ENCODE measurements around the gene SFMBT1.
A peak's percentile ranks its signal among the peaks of the same experiment; 100 is the strongest.

SFMBT1 gene

DNA sequence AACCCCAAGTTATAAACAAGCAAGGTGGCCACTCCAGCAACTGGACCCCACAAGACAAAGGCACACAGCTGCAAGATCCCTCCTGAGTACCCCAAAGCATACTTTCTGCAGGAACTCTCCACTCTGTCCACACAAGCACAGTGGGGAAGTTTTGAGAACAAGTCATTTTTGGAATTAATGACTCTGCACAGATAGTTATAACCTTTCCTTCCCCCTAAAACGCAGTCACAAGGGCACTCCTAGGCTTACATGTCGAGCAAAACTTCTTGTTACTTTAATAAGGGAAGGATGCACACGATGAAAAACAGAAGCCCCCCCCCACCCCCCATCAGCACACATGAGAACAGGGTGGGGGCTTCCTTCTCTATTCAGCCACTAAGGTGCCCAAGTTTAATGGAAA lies 149.7 kb downstream of the SFMBT1 start:
- TF ChIP-seq CTCF (IDR thresholded peaks at IDR 0.05; ENCODE audit: low read length) (no peak), EZH2 (IDR thresholded peaks at IDR 0.05; ENCODE audit: borderline replicate concordance, low read length) (no peak)
- H3K9me2 ChIP-seq (ENCODE audit: low read depth, low read length): no peaks in the 10 kb centered on the region
- H3F3A ChIP-seq (ENCODE audit: insufficient read depth, low read length): no peaks in the 10 kb centered on the region
- H3K4me1 ChIP-seq (ENCODE audit: insufficient read depth, low read length, severe bottlenecking): peaks cover 63% of the 10 kb centered on the region
- H3K79me2 ChIP-seq (ENCODE audit: insufficient read depth, low read length): peaks cover 22% of the 10 kb centered on the region; the same call in 1 of the 2 replicates
- H3K36me3 ChIP-seq (ENCODE audit: insufficient read depth, low read length): peaks cover 9% of the 10 kb centered on the region; the same call in 1 of the 2 replicates
- peak overlapping the region; percentile 81 for H3K9ac ChIP-seq (ENCODE audit: low read length)
- H2AFZ ChIP-seq (ENCODE audit: low read length): no peak overlapping the region
- no peaks in the 10 kb centered on the region for H4K20me1 ChIP-seq (ENCODE audit: insufficient read depth, low read length)
- H3K9me3 ChIP-seq (ENCODE audit: low read length): no peaks in the 10 kb centered on the region
- H3K27ac ChIP-seq (ENCODE audit: low read depth, low read length, poor library complexity, severe bottlenecking): peak overlapping the region; percentile 52
- H3K4me2 ChIP-seq (ENCODE audit: low read length): peak overlapping the region; percentile 100
- peak overlapping the region; percentile 89 for H3K4me3 ChIP-seq (ENCODE audit: low read depth, low read length, poor library complexity, severe bottlenecking)
- H3K27me3 ChIP-seq (ENCODE audit: insufficient read depth, low read length): no peaks in the 10 kb centered on the region

DNA sequence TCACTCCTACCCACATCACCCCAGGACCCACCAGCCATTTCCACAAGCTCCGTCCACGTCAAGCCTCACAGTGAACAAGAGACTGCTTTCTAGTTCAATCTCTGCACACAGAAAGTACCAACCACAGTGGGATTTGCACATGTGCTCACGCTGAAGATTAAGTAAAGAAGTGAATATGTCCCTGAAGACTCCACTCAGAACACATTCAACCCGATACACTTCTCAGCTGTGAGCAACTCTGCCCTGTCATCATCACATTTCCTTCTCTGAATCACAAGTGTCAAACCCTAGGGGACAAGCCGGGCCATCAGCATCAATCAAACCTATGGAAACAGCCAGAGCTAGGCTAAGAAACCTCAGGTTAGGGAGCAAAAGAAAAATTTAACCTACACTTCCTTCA lies 150.5 kb downstream of the SFMBT1 start:
- H2AFZ ChIP-seq (ENCODE audit: low read length): no peak overlapping the region
- peak overlapping the region; percentile 89 for H3K4me3 ChIP-seq (ENCODE audit: low read depth, low read length, poor library complexity, severe bottlenecking)
- no peaks in the 10 kb centered on the region for H3K9me2 ChIP-seq (ENCODE audit: low read depth, low read length)
- peak overlapping the region; percentile 81; the same call in 1 of the 2 replicates for H3K9ac ChIP-seq (ENCODE audit: low read length)
- no peaks in the 10 kb centered on the region for H3K9me3 ChIP-seq (ENCODE audit: low read length)
- H3K27ac ChIP-seq (ENCODE audit: low read depth, low read length, poor library complexity, severe bottlenecking): peak overlapping the region; percentile 52
- H3F3A ChIP-seq (ENCODE audit: insufficient read depth, low read length): no peaks in the 10 kb centered on the region
- TF ChIP-seq CTCF (IDR thresholded peaks at IDR 0.05; ENCODE audit: low read length): no peak
- no peak for TF ChIP-seq EZH2 (IDR thresholded peaks at IDR 0.05; ENCODE audit: borderline replicate concordance, low read length)
- peaks cover 64% of the 10 kb centered on the region for H3K4me1 ChIP-seq (ENCODE audit: insufficient read depth, low read length, severe bottlenecking)
- H3K27me3 ChIP-seq (ENCODE audit: insufficient read depth, low read length): no peaks in the 10 kb centered on the region
- peak overlapping the region; percentile 100 for H3K4me2 ChIP-seq (ENCODE audit: low read length)
- peaks cover 22% of the 10 kb centered on the region; the same call in 1 of the 2 replicates for H3K79me2 ChIP-seq (ENCODE audit: insufficient read depth, low read length)
- peaks cover 9% of the 10 kb centered on the region; the same call in 1 of the 2 replicates for H3K36me3 ChIP-seq (ENCODE audit: insufficient read depth, low read length)
- no peaks in the 10 kb centered on the region for H4K20me1 ChIP-seq (ENCODE audit: insufficient read depth, low read length)

GRCh38 chr3:52894756-52895155 lies 151.1 kb downstream of the SFMBT1 start:
- no peak overlapping the region for H3K4me3 ChIP-seq (ENCODE audit: low read depth, low read length, poor library complexity, severe bottlenecking)
- no peak overlapping the region for H2AFZ ChIP-seq (ENCODE audit: low read length)
- H3F3A ChIP-seq (ENCODE audit: insufficient read depth, low read length): no peaks in the 10 kb centered on the region
- no peaks in the 10 kb centered on the region for H3K9me3 ChIP-seq (ENCODE audit: low read length)
- peaks cover 22% of the 10 kb centered on the region; the same call in 1 of the 2 replicates for H3K79me2 ChIP-seq (ENCODE audit: insufficient read depth, low read length)
- H3K27ac ChIP-seq (ENCODE audit: low read depth, low read length, poor library complexity, severe bottlenecking): no peak overlapping the region
- H4K20me1 ChIP-seq (ENCODE audit: insufficient read depth, low read length): no peaks in the 10 kb centered on the region
- H3K27me3 ChIP-seq (ENCODE audit: insufficient read depth, low read length): no peaks in the 10 kb centered on the region
- TF ChIP-seq EZH2 (IDR thresholded peaks at IDR 0.05; ENCODE audit: borderline replicate concordance, low read length) (no peak), CTCF (IDR thresholded peaks at IDR 0.05; ENCODE audit: low read length) (no peak)
- H3K9me2 ChIP-seq (ENCODE audit: low read depth, low read length): no peaks in the 10 kb centered on the region
- H3K4me1 ChIP-seq (ENCODE audit: insufficient read depth, low read length, severe bottlenecking): peaks cover 64% of the 10 kb centered on the region
- H3K4me2 ChIP-seq (ENCODE audit: low read length): peak overlapping the region; percentile 100; the same call in 1 of the 2 replicates
- H3K9ac ChIP-seq (ENCODE audit: low read length): no peak overlapping the region
- peaks cover 9% of the 10 kb centered on the region; the same call in 1 of the 2 replicates for H3K36me3 ChIP-seq (ENCODE audit: insufficient read depth, low read length)
